Measurements from ENCODE around the gene TMEM140.
"Not testable (repeated sequence)": the region's sequence is repeated elsewhere in the genome, so short reads cannot be mapped to it uniquely, and the experiment has no call there.

TMEM140 gene

GRCh38 chr7:135147899-135148721 is at the start of gene TMEM140:
TSS of gene TMEM140 (plus strand) at chr7:135148072. CDS start at chr7:135164442, 16,370 bp downstream.
- Histone ChIP-seq H3K4me1 (ENCODE audit: control insufficient read depth, insufficient read depth, low read length) (peaks cover 7% of the 10 kb centered on the region), H3K4me3 (ENCODE audit: low read length) (peak within 1 kb of the TSS; percentile 48), H3K36me3 (ENCODE audit: control insufficient read depth, insufficient read depth, low read length) (peaks cover 8% of the 10 kb centered on the region), H3K9me3 (ENCODE audit: control insufficient read depth, low read length) (no peaks in the 10 kb centered on the region), H3K27me3 (ENCODE audit: control insufficient read depth, insufficient read depth, low read length) (no peaks in the 10 kb centered on the region), H3K9ac (ENCODE audit: low read length) (peak within 1 kb of the TSS; percentile 66)

GRCh38 chr7:135098391-135098790 is 49.5 kb upstream of the TMEM140 start:
- Histone ChIP-seq H3K9ac (ENCODE audit: low read length) (no peak overlapping the region), H3K36me3 (ENCODE audit: control insufficient read depth, insufficient read depth, low read length) (no peaks in the 10 kb centered on the region), H3K4me1 (ENCODE audit: control insufficient read depth, insufficient read depth, low read length) (no peaks in the 10 kb centered on the region), H3K27me3 (ENCODE audit: control insufficient read depth, insufficient read depth, low read length) (no peaks in the 10 kb centered on the region), H3K9me3 (ENCODE audit: control insufficient read depth, low read length) (no peaks in the 10 kb centered on the region), H3K4me3 (ENCODE audit: low read length) (no peak overlapping the region)

GRCh38 chr7:135100856-135101255 is 47.0 kb upstream of the TMEM140 start:
- no peak overlapping the region for H3K4me3 ChIP-seq (ENCODE audit: low read length)
- no peaks in the 10 kb centered on the region for H3K4me1 ChIP-seq (ENCODE audit: control insufficient read depth, insufficient read depth, low read length)
- no peaks in the 10 kb centered on the region for H3K27me3 ChIP-seq (ENCODE audit: control insufficient read depth, insufficient read depth, low read length)
- H3K9ac ChIP-seq (ENCODE audit: low read length): no peak overlapping the region
- H3K9me3 ChIP-seq (ENCODE audit: control insufficient read depth, low read length): no peaks in the 10 kb centered on the region
- H3K36me3 ChIP-seq (ENCODE audit: control insufficient read depth, insufficient read depth, low read length): no peaks in the 10 kb centered on the region

GRCh38 chr7:135102372-135102771 is 45.5 kb upstream of the TMEM140 start:
- Histone ChIP-seq H3K9me3 (ENCODE audit: control insufficient read depth, low read length) (no peaks in the 10 kb centered on the region), H3K27me3 (ENCODE audit: control insufficient read depth, insufficient read depth, low read length) (no peaks in the 10 kb centered on the region), H3K9ac (ENCODE audit: low read length) (no peak overlapping the region), H3K4me1 (ENCODE audit: control insufficient read depth, insufficient read depth, low read length) (no peaks in the 10 kb centered on the region), H3K4me3 (ENCODE audit: low read length) (no peak overlapping the region), H3K36me3 (ENCODE audit: control insufficient read depth, insufficient read depth, low read length) (no peaks in the 10 kb centered on the region)

DNA sequence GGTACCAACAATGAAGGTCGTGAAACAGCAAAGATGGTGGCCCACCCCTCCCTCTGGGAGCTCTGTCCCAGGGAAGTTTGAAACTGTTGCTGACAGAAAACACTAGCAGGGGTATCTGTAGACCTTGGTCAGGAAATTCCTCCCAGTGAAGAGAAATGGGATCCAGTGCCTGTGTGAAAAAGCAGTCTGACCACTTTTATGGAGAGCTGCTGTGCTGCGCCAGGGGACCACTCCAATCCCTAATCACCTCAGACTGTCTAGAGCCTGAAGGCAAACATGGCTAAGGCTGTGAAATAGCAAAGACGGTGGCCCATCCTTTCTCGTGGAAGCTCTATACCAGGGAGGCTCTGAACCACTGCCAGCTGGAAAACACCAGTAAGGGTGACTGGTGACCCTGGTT is 38.3 kb upstream of the TMEM140 start:
- H3K9ac ChIP-seq (ENCODE audit: low read length): no peak overlapping the region
- no peaks in the 10 kb centered on the region for H3K27me3 ChIP-seq (ENCODE audit: control insufficient read depth, insufficient read depth, low read length)
- H3K4me1 ChIP-seq (ENCODE audit: control insufficient read depth, insufficient read depth, low read length): no peaks in the 10 kb centered on the region
- H3K36me3 ChIP-seq (ENCODE audit: control insufficient read depth, insufficient read depth, low read length): no peaks in the 10 kb centered on the region
- H3K9me3 ChIP-seq (ENCODE audit: control insufficient read depth, low read length): no peaks in the 10 kb centered on the region
- H3K4me3 ChIP-seq (ENCODE audit: low read length): no peak overlapping the region

- Histone ChIP-seq H3K9ac (ENCODE audit: low read length) (no peak overlapping the region), H3K4me1 (ENCODE audit: control insufficient read depth, insufficient read depth, low read length) (no peaks in the 10 kb centered on the region), H3K9me3 (ENCODE audit: control insufficient read depth, low read length) (no peaks in the 10 kb centered on the region), H3K27me3 (ENCODE audit: control insufficient read depth, insufficient read depth, low read length) (no peaks in the 10 kb centered on the region), H3K4me3 (ENCODE audit: low read length) (no peak overlapping the region), H3K36me3 (ENCODE audit: control insufficient read depth, insufficient read depth, low read length) (no peaks in the 10 kb centered on the region)
Observed at GRCh38 chr7:135109976-135110375, 37.9 kb upstream of the TMEM140 start.

DNA sequence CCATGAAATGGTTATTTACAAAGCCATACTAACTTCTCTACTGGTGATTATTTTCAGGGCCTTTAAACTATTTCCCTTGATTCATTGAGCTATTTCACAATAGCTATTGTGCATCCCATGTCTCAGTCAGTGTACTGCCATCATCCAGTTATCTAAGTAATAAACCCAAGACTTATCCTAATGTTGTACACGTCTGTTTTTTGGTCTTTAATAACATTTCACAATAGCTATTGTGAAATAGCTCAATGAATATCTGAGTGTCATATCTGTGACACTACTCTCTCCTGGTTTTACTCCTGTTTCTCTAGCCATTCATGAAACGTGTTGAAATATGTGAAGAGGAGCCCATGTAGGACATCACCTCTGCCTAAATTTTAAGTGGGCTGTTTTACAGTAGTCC is 36.5 kb upstream of the TMEM140 start:
- Histone ChIP-seq H3K9me3 (ENCODE audit: control insufficient read depth, low read length) (no peaks in the 10 kb centered on the region), H3K36me3 (ENCODE audit: control insufficient read depth, insufficient read depth, low read length) (no peaks in the 10 kb centered on the region), H3K27me3 (ENCODE audit: control insufficient read depth, insufficient read depth, low read length) (no peaks in the 10 kb centered on the region), H3K9ac (ENCODE audit: low read length) (no peak overlapping the region), H3K4me3 (ENCODE audit: low read length) (no peak overlapping the region), H3K4me1 (ENCODE audit: control insufficient read depth, insufficient read depth, low read length) (no peaks in the 10 kb centered on the region)

DNA sequence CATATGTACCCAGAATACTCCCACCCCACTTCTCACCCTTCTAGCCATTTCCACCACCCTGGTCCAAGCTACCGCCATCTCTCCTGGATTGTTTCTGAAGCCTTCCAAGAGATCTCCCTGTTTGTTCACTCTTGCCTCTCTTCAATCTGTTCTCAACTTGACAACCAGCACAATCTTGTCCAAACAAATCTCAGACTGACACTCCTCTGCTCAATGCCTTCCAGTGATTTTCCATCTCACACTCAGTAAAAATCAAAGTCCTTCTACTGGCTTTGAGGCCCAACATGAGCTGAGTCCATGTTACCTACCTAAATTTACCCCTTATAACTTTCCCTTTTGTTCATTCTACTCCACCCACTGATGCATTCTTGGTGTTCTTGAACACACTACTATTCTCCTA is 33.2 kb upstream of the TMEM140 start:
- Histone ChIP-seq H3K9ac (ENCODE audit: low read length) (no peak overlapping the region), H3K4me1 (ENCODE audit: control insufficient read depth, insufficient read depth, low read length) (no peaks in the 10 kb centered on the region), H3K36me3 (ENCODE audit: control insufficient read depth, insufficient read depth, low read length) (no peaks in the 10 kb centered on the region), H3K4me3 (ENCODE audit: low read length) (no peak overlapping the region), H3K9me3 (ENCODE audit: control insufficient read depth, low read length) (no peaks in the 10 kb centered on the region), H3K27me3 (ENCODE audit: control insufficient read depth, insufficient read depth, low read length) (no peaks in the 10 kb centered on the region)

GRCh38 chr7:135117096-135117495 is 30.8 kb upstream of the TMEM140 start:
- no peak overlapping the region for H3K9ac ChIP-seq (ENCODE audit: low read length)

DNA sequence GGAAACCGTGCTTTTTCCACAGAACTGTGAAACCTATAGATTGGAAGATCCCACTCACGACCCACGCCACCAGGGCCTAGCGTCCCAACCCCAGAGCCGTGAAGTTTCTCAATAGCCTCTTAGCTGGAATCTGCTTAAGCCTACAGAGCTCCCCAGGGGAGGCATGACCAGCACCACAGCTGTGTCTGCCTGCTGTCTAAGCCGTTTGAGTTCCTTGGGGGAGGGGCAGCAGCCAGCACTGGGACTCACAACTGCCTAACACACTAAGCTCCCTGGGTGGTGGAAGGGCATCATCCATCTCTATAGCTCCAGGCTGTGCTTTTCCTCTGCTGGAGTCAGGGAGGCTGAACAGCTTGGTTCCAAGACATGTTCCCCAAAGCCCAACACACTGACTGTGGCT is 26.0 kb upstream of the TMEM140 start:
- H3K9me3 ChIP-seq (ENCODE audit: control insufficient read depth, low read length): no peaks in the 10 kb centered on the region
- no peak overlapping the region for H3K9ac ChIP-seq (ENCODE audit: low read length)
- no peaks in the 10 kb centered on the region for H3K4me1 ChIP-seq (ENCODE audit: control insufficient read depth, insufficient read depth, low read length)
- no peak overlapping the region for H3K4me3 ChIP-seq (ENCODE audit: low read length)
- H3K27me3 ChIP-seq (ENCODE audit: control insufficient read depth, insufficient read depth, low read length): no peaks in the 10 kb centered on the region
- no peaks in the 10 kb centered on the region for H3K36me3 ChIP-seq (ENCODE audit: control insufficient read depth, insufficient read depth, low read length)

More at GRCh38 chr7:135117096-135117495, 30.8 kb upstream of the TMEM140 start:
- Histone ChIP-seq H3K36me3 (ENCODE audit: control insufficient read depth, insufficient read depth, low read length) (no peaks in the 10 kb centered on the region), H3K27me3 (ENCODE audit: control insufficient read depth, insufficient read depth, low read length) (no peaks in the 10 kb centered on the region), H3K4me1 (ENCODE audit: control insufficient read depth, insufficient read depth, low read length) (no peaks in the 10 kb centered on the region), H3K4me3 (ENCODE audit: low read length) (no peak overlapping the region), H3K9me3 (ENCODE audit: control insufficient read depth, low read length) (no peaks in the 10 kb centered on the region)

DNA sequence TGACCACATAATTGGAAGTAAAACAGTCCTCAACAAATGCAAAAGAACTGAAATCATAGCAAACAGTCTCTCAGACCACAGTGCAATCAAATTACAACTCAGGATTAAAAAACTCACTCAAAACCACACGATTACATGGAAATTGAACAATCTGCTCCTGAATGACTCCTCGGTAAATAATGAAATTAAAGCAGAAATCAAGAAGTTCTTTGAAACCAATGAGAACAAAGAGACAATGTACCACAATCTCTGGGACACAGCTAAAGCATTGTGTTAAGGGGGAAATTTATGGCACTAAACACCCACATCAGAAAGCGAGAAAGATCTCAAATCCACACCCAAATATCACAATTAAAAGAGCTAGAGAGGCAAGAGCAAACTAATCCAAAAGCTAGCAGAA is 23.2 kb upstream of the TMEM140 start:
- not testable (repeated sequence) for H3K9ac ChIP-seq (ENCODE audit: low read length); H3K9me3 ChIP-seq (ENCODE audit: control insufficient read depth, low read length); H3K4me3 ChIP-seq (ENCODE audit: low read length); H3K4me1 ChIP-seq (ENCODE audit: control insufficient read depth, insufficient read depth, low read length); H3K36me3 ChIP-seq (ENCODE audit: control insufficient read depth, insufficient read depth, low read length); H3K27me3 ChIP-seq (ENCODE audit: control insufficient read depth, insufficient read depth, low read length)

DNA sequence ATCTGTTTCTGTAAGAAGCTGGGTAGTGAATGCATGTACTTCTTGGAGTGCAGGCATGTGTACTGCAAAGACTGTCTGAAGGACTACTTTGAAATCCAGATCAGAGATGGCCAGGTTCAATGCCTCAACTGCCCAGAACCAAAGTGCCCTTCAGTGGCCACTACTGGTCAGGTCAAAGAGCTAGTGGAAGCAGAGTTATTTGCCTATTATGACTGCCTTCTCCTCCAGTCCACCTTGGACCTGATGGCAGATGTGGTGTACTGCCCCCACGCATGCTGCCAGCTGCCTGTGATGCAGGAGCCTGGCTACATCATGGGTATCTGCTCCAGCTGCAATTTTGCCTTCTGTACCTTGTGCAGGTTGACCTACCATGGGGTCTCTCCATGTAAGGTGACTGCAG is 18.9 kb upstream of the TMEM140 start:
- Histone ChIP-seq H3K9me3 (ENCODE audit: control insufficient read depth, low read length) (no peaks in the 10 kb centered on the region), H3K4me1 (ENCODE audit: control insufficient read depth, insufficient read depth, low read length) (no peaks in the 10 kb centered on the region), H3K27me3 (ENCODE audit: control insufficient read depth, insufficient read depth, low read length) (no peaks in the 10 kb centered on the region), H3K4me3 (ENCODE audit: low read length) (no peak overlapping the region), H3K36me3 (ENCODE audit: control insufficient read depth, insufficient read depth, low read length) (no peaks in the 10 kb centered on the region), H3K9ac (ENCODE audit: low read length) (no peak overlapping the region)

DNA sequence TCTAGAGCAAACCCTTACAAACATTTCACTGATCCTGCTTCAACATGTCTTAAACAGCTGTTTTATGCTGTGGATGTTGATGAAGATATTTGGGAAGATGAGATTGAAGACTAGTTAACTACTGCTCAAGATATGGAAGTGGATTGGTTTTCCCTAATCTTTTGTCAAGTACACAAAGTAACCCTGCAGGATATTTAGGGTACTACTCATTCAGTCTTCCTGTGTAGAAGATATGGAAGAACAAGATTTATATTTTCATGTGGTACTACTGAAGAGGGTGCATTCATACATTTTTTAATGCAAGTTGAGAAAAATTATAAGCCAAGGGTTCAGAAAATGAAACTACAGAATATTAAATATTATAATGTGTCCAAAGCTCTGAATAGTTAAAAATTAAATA is 18.3 kb upstream of the TMEM140 start:
- no peaks in the 10 kb centered on the region for H3K9me3 ChIP-seq (ENCODE audit: control insufficient read depth, low read length)
- H3K4me1 ChIP-seq (ENCODE audit: control insufficient read depth, insufficient read depth, low read length): no peaks in the 10 kb centered on the region
- H3K4me3 ChIP-seq (ENCODE audit: low read length): no peak overlapping the region
- no peaks in the 10 kb centered on the region for H3K36me3 ChIP-seq (ENCODE audit: control insufficient read depth, insufficient read depth, low read length)
- H3K27me3 ChIP-seq (ENCODE audit: control insufficient read depth, insufficient read depth, low read length): no peaks in the 10 kb centered on the region
- H3K9ac ChIP-seq (ENCODE audit: low read length): no peak overlapping the region

Data from mucosa of stomach (tissue), 1 donor.